Left lobe of liver (tissue), 2 donors: ENCODE data around the gene GNL2. TPM values are rescaled to one million over a fixed set of nuclear protein-coding genes. Genes with fewer than 3 reads are reported as not detected.
A peak's percentile ranks its signal among the peaks of the same experiment; 100 is the strongest.

Experiments
- ATAC-seq: fragments of 200-7000 bp; cut with Tn5 transposase; one replicate; pipeline ENCODE4 v1.9.1; 2020; ENCODE audit warnings: mild to moderate bottlenecking, moderate library complexity
- DNase-seq: peaks from one replicate; pipeline ENCODE4 v3.0.0-alpha.2; 2020; ENCODE audit warnings: low spot score
- total RNA-seq: library from RNA; stranded (reverse); gene quantifications from one replicate; pipeline ENCODE4 v1.2.1, GENCODE V29; 2021
- donor health status: DM: no; HTN: no; CAD: no; lungs with moderate emphysema.
- donor health status: DM: no; HTN: yes; CAD: no.

GNL2 gene
- total RNA-seq: 11.5 TPM

- DNase-seq (peak; percentile 98), ATAC-seq (peak; percentile 100)
Observed at GRCh38 chr1:37595440-37596181, at the start of gene GNL2. GNL2 (minus strand) TSS chr1:37595937; CDS start chr1:37595822, 115 bp downstream.

GRCh38 chr1:37641059-37641458 is 45.3 kb upstream of the GNL2 start:
- ATAC-seq (no peak), DNase-seq (no peak)

- ATAC-seq: no peak
- DNase-seq: no peak
Observed at GRCh38 chr1:37636435-37636834, 40.7 kb upstream of the GNL2 start.

- DNase-seq: no peak
Observed at GRCh38 chr1:37634992-37635902, 39.5 kb upstream of the GNL2 start.

GRCh38 chr1:37634244-37634991 is 38.7 kb upstream of the GNL2 start, which contains the start of gene RSPO1:
RSPO1 (minus strand) TSS chr1:37634892; CDS start chr1:37629661, 5,231 bp downstream.
- DNase-seq: no peak
- peak; percentile 59 for ATAC-seq

More at GRCh38 chr1:37634992-37635902, 39.5 kb upstream of the GNL2 start:
- no peak for ATAC-seq

- no peak for ATAC-seq
- DNase-seq: no peak
Observed at GRCh38 chr1:37633938-37634243, 38.2 kb upstream of the GNL2 start.

- no peak for ATAC-seq
- no peak for DNase-seq
Observed at GRCh38 chr1:37633040-37633937, 37.6 kb upstream of the GNL2 start.

GRCh38 chr1:37631036-37631435 is 35.3 kb upstream of the GNL2 start:
- no peak for DNase-seq
- no peak for ATAC-seq

- DNase-seq (no peak), ATAC-seq (no peak)
Observed at GRCh38 chr1:37630426-37631028, 34.8 kb upstream of the GNL2 start.

GRCh38 chr1:37629726-37630425 is 34.1 kb upstream of the GNL2 start:
- DNase-seq: no peak
- ATAC-seq: no peak

GRCh38 chr1:37629008-37629407 is 33.3 kb upstream of the GNL2 start:
- ATAC-seq (no peak), DNase-seq (no peak)

GRCh38 chr1:37628026-37628556 is 32.4 kb upstream of the GNL2 start:
- ATAC-seq (no peak), DNase-seq (no peak)

GRCh38 chr1:37622131-37622530 is 26.4 kb upstream of the GNL2 start:
- DNase-seq (no peak), ATAC-seq (no peak)

- ATAC-seq (no peak), DNase-seq (no peak)
Observed at GRCh38 chr1:37621326-37621870, 25.7 kb upstream of the GNL2 start.

GRCh38 chr1:37620707-37621106 is 25.0 kb upstream of the GNL2 start:
- ATAC-seq (no peak), DNase-seq (no peak)

GRCh38 chr1:37616330-37616729 is 20.6 kb upstream of the GNL2 start:
- ATAC-seq: no peak

GRCh38 chr1:37614105-37614504 is 18.4 kb upstream of the GNL2 start:
- no peak for DNase-seq
- ATAC-seq: no peak

More at GRCh38 chr1:37616330-37616729, 20.6 kb upstream of the GNL2 start:
- DNase-seq: no peak

- ATAC-seq (no peak), DNase-seq (no peak)
Observed at GRCh38 chr1:37612186-37612585, 16.4 kb upstream of the GNL2 start.

- ATAC-seq: no peak
- DNase-seq: no peak
Observed at GRCh38 chr1:37609994-37610393, 14.3 kb upstream of the GNL2 start.
